Activated CD8-positive, alpha-beta T cell treated with anti-CD3 and anti-CD28 coated beads for 36 hours (primary cell): ENCODE measurements around the gene FDX1. TPM values are rescaled to one million over a fixed set of nuclear protein-coding genes. Genes with fewer than 3 reads are reported as not detected.
A peak's percentile ranks its signal among the peaks of the same experiment; 100 is the strongest.

Experiments used
- ATAC-seq: fragments of 200-7000 bp; cut with Tn5 transposase; one replicate; pipeline ENCODE4 v1.10.0; 2021; ENCODE audit warnings: mild to moderate bottlenecking, moderate library complexity
- CTCF ChIA-PET: fragments of 350-600 bp; sonication (Branson Sonifier 250); formaldehyde crosslinking; loops from one replicate; lab custom pipeline; 2021; ENCODE audit warnings: antibody characterized with exemption; lab: Charles Lee
- POLR2A ChIA-PET: fragments of 350-600 bp; sonication (Branson Sonifier 250); formaldehyde crosslinking; loops from one replicate; lab custom pipeline; 2021; ENCODE audit warnings: antibody characterized with exemption; lab: Charles Lee
- DNase-seq: peaks from one replicate; pipeline ENCODE4 v3.0.0-alpha.2; 2020
- H3K27ac Mint-ChIP-seq: one replicate; pipeline ENCODE4 v1.8.0; 2021; ENCODE audit warnings: mild to moderate bottlenecking, mixed read lengths
- H3K27me3 Mint-ChIP-seq: one replicate; pipeline ENCODE4 v1.8.0; 2021; ENCODE audit warnings: mixed read lengths
- H3K36me3 Mint-ChIP-seq: one replicate; pipeline ENCODE4 v1.8.0; 2021; ENCODE audit warnings: low read depth, mixed read lengths
- H3K4me1 Mint-ChIP-seq: one replicate; pipeline ENCODE4 v1.8.0; 2021; ENCODE audit warnings: low read depth, mixed read lengths
- H3K4me3 Mint-ChIP-seq: one replicate; pipeline ENCODE4 v1.8.0; 2021; ENCODE audit warnings: mild to moderate bottlenecking, moderate library complexity, mixed read lengths
- H3K9me3 Mint-ChIP-seq: one replicate; pipeline ENCODE4 v1.8.0; 2021; ENCODE audit warnings: mixed read lengths
- intact Hi-C: fragments of 100-400 bp; cut with micrococcal nuclease; formaldehyde crosslinking; loops from one replicate; pipeline ENCODE4 v1.10.0; 2022
- total RNA-seq, 2 experiments: library from RNA; stranded (reverse); gene quantifications; one replicate each; pipeline ENCODE4 v1.2.3, GENCODE V29; 2021
- TF ChIP-seq, protein P1 (sequence below): fragments of 200-600 bp; IDR thresholded peaks from one replicate; pipeline ENCODE4 v1.8.0; 2022; ENCODE audit warnings: antibody characterized with exemption, mild to moderate bottlenecking

FDX1 gene
- total RNA-seq, 2 experiments from 2014 or later: 16.9 to 17.2 TPM

GRCh38 chr11:110432713-110433392 is 3.1 kb downstream of the FDX1 start:
- no peak for DNase-seq
- Mint-ChIP-seq H3K27ac (no peak overlapping the region), H3K4me3 (peak overlapping the region; percentile 100), H3K36me3 (peaks cover 12% of the 10 kb centered on the region), H3K27me3 (no peaks in the 10 kb centered on the region), H3K4me1 (peaks cover 56% of the 10 kb centered on the region), H3K9me3 (no peaks in the 10 kb centered on the region)
- intact Hi-C loops: loop anchor here (5.0 kb wide), 1 partner anchor 56 kb away; no protein-coding TSS in a partner anchor
- POLR2A ChIA-PET: interaction anchor here (0.6 kb wide), 1 partner anchor 44 kb away, joined by 4 read pairs; no protein-coding TSS in a partner anchor
- CTCF ChIA-PET: interaction anchor here (0.8 to 9.5 kb wide), 18 partner anchors 9 to 305 kb away, joined by 3 to 126 read pairs (median 4); partner anchors contain the start of gene RDX
- ATAC-seq: no peak
- TF ChIP-seq, protein P1, sequence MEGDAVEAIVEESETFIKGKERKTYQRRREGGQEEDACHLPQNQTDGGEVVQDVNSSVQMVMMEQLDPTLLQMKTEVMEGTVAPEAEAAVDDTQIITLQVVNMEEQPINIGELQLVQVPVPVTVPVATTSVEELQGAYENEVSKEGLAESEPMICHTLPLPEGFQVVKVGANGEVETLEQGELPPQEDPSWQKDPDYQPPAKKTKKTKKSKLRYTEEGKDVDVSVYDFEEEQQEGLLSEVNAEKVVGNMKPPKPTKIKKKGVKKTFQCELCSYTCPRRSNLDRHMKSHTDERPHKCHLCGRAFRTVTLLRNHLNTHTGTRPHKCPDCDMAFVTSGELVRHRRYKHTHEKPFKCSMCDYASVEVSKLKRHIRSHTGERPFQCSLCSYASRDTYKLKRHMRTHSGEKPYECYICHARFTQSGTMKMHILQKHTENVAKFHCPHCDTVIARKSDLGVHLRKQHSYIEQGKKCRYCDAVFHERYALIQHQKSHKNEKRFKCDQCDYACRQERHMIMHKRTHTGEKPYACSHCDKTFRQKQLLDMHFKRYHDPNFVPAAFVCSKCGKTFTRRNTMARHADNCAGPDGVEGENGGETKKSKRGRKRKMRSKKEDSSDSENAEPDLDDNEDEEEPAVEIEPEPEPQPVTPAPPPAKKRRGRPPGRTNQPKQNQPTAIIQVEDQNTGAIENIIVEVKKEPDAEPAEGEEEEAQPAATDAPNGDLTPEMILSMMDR: no peak

DNA sequence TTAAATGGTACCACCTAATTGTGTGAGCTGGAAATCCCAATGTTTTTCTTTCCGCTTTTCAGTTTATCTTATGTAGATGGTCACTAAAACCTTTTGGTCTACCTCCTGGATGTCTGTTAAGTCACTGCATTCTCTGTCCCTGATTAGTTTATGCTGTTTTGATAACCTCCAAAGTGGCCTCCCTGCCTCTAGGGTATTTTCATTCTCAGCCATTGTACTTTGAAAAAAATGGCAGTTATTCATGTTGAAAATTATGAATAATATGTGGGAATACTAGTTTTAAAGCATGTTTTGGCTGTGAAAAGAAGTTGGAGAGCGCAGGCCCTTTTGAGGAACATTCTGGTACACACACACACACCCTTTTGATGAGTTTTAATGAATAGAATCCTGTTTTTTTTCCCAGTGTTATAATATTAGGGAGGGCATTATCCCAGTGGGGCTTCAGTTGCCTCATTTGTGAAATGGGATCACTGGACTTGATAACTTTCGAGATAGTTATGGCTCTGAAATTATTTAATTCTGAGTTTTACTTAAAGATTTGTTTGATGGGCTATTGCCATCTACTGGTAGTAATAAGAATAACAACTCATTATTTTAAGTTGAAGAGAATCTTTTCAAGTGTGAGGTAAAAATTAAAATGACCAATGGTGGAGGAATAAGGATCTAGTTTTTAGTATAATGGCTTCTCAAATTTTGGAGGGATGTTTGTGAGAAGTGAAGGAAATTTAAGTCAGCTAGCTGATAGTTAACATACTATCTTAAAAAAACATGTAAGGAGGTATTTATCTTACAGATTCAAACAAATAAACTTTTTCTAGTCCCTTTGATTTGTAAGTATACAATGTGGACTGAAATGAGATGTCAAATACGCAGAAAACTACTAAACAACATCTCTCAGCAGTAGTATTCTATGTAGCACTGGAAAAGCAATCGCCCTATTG is 3.9 kb downstream of the FDX1 start:
- POLR2A ChIA-PET: interaction anchor here (0.6 kb wide), 1 partner anchor 45 kb away, joined by 4 read pairs; no protein-coding TSS in a partner anchor
- no peak for ATAC-seq
- DNase-seq: no peak
- intact Hi-C loops: loop anchor here (2.0 to 5.0 kb wide), 2 partner anchors 56 to 233 kb away; no protein-coding TSS in a partner anchor
- no peak overlapping the region for H3K4me3 Mint-ChIP-seq
- CTCF ChIA-PET: interaction anchor here (0.8 to 9.5 kb wide), 20 partner anchors 9 to 792 kb away, joined by 3 to 126 read pairs (median 4); partner anchors contain the start of gene RDX
- H3K36me3 Mint-ChIP-seq: peaks cover 17% of the 10 kb centered on the region
- no peak overlapping the region for H3K27ac Mint-ChIP-seq
- peaks cover 57% of the 10 kb centered on the region for H3K4me1 Mint-ChIP-seq
- H3K27me3 Mint-ChIP-seq: no peaks in the 10 kb centered on the region
- TF ChIP-seq, protein P1: peak; percentile 79
- H3K9me3 Mint-ChIP-seq: no peaks in the 10 kb centered on the region

DNA sequence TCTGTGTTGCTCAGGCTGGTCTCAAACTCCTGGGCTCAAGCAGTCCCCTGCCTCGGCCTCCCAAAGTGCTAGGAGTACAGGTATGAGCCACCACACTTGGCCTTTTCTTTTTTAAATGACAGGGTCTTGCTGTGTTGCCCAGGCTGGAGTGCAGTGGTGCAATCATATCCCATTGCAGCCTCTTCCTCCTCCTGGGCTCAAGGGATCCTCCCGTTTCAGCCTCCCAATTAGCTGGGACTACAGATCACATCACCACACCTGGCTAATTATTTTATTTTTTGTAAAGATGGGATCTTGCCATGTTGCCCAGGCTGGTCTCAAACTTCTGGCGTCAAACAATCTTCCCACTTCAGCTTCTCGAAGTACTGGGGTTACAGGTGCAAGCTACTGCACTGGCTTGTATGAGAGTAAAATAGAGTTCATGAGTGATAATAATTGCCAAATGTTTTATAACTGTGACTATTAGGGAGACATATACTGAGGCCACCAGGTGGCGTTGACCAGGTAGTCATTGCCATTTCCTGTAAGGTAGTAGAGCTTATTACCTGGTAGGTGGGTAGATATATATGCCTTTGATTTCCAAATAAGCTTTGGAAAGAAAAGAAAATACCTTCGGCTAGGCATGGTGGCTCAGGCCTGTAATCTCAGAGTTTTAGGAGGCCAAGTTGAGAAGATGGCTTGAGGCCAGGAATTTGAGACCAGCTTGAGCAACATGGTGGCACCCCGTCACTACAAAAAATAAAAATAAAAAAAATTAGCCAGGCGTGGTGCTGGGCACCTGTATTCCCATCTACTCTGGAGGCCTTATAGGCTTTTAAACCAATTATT is 5.4 kb downstream of the FDX1 start:
- H3K27ac Mint-ChIP-seq: peak overlapping the region; percentile 35
- H3K4me3 Mint-ChIP-seq: no peak overlapping the region
- DNase-seq (peak; percentile 46), ATAC-seq (no peak)
- TF ChIP-seq, protein P1: peak; percentile 44
- no peaks in the 10 kb centered on the region for H3K27me3 Mint-ChIP-seq
- CTCF ChIA-PET: interaction anchor here (0.7 to 9.5 kb wide), 12 partner anchors 12 to 795 kb away, joined by 3 to 126 read pairs (median 4); no protein-coding TSS in a partner anchor
- peaks cover 56% of the 10 kb centered on the region for H3K4me1 Mint-ChIP-seq
- intact Hi-C loops: loop anchor here (2.0 to 5.0 kb wide), 2 partner anchors 58 to 234 kb away; no protein-coding TSS in a partner anchor
- H3K36me3 Mint-ChIP-seq: peaks cover 29% of the 10 kb centered on the region
- no peaks in the 10 kb centered on the region for H3K9me3 Mint-ChIP-seq
- POLR2A ChIA-PET: interaction anchor here (0.9 kb wide), 1 partner anchor 123 kb away, joined by 3 read pairs; no protein-coding TSS in a partner anchor
